ENCODE data around the gene SFXN5.

GRCh38 chr2:73033142-73033765 lies 38.3 kb downstream of the SFXN5 start:
- TF ChIP-seq CTCF (conservative IDR thresholded peaks at IDR 0.05) (no peak), EZH2 (IDR thresholded peaks at IDR 0.05; ENCODE audit: low read depth) (no peak)

Data from PC-9 (cell line).